A549 treated with RU486 at 1 μM for 4 hours (cell line): ENCODE measurements around the gene MCM6. TPM values are rescaled to one million over a fixed set of nuclear protein-coding genes. Genes with fewer than 3 reads are reported as not detected.

Experiments used
- total RNA-seq: library from RNA; stranded (reverse); fragments of 200-300 nt; extraction: Qiagen RNA extraction; gene quantifications from 5 replicates; pipeline ENCODE4 v1.2.3, GENCODE V29; 2022; ENCODE audit warnings: low read depth

Gene MCM6
- 49.1 to 58.0 TPM (median 53.8 TPM) in 5 replicates for total RNA-seq

DNA sequence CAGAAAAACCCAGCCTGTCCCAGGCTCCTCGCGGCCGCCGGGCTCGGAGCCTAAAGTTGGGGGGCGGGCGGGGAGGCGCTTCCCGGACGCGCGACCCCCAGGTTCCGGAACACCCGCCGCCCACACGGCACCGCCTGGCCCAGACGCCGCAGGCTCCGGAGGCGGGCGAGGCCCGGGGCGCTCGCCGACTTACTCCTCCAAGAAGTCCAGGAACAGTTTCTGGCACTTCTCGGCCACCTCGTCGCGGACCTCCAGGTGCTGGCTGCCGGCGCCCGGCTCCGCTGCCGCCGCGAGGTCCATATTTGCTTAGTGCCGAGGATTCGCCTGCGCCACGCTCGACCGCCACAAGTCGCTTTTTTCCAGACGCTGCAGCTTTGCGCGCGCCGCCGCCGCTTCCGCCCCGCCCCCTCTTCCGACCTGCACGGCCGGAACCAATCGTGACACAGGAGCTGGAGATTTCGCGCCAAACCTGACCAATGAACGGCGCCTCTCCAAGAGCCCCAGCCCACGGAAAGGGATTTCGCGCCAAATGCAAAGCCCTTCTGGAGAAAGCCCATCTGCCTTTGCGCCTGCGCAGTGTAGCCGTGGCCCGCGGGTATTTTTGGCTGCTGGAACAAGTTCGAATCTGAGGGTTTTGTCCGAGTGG, at the start of gene MCM6:
Gene MCM6 (minus strand): TSS at position 378 of the 646 bp plus-strand sequence. CDS start 78 bp downstream, at position 300.

GRCh38 chr2:135836596-135837270, 39.5 kb downstream of the MCM6 start, which contains the start of gene LCT:
Gene LCT (minus strand): TSS chr2:135837184. CDS start chr2:135837169, 15 bp downstream.

Other genes with a start within 250 kb of the MCM6 start
- 24.4 to 46.6 TPM (median 43.3 TPM) in 5 replicates for gene UBXN4, start 134.6 kb downstream of the MCM6 start, total RNA-seq
- 0.03 to 0.07 TPM (median 0.05 TPM) in 3 of 5 replicates, not detected in the others for gene LCT, start 39.3 kb downstream of the MCM6 start, total RNA-seq
- gene DARS1, start 109.2 kb upstream of the MCM6 start, total RNA-seq, result 55.8 to 61.2 TPM (median 59.3 TPM) in 5 replicates
- 0.29 to 0.65 TPM (median 0.42 TPM) in 5 replicates for gene CXCR4, start 241.7 kb upstream of the MCM6 start, total RNA-seq